ENCODE measurements around the gene FAM161B. TPM values are rescaled to one million over a fixed set of nuclear protein-coding genes. Genes with fewer than 3 reads are reported as not detected.
"Not testable (repeated sequence)": the region's sequence is repeated elsewhere in the genome, so short reads cannot be mapped to it uniquely, and the experiment has no call there.

Gene FAM161B
- total and polyA plus RNA-seq, 3 experiments from 2014 or later = 1.7 to 3.3 (median 2.1) TPM

- no peaks in the 10 kb centered on the region for H3K9me3 ChIP-seq (ENCODE audit: low read length)
- ChIA-PET CTCF (interaction anchor here (0.8 kb wide), 1 partner anchor 8 kb away, joined by 3 read pairs; no protein-coding TSS in a partner anchor), POLR2A (interaction anchor here (0.6 kb wide), 1 partner anchor 14 kb away, joined by 5 read pairs; no protein-coding TSS in a partner anchor)
- no peak overlapping the region for H3K27ac ChIP-seq (ENCODE audit: low read depth, low read length)
- no peaks in the 10 kb centered on the region for H3K27me3 ChIP-seq (ENCODE audit: insufficient read depth, low read length, poor library complexity, severe bottlenecking)
- H3K27ac Mint-ChIP-seq = no peak overlapping the region
- no peaks in the 10 kb centered on the region for H3K27me3 Mint-ChIP-seq
- H3K4me3 Mint-ChIP-seq = no peak overlapping the region
- peaks cover 3 to 30% (median 20%) of the 10 kb centered on the region in 3 donors for H3K36me3 Mint-ChIP-seq
- peaks cover 0 to 5% (median 0%) of the 10 kb centered on the region in 3 donors for H3K4me1 Mint-ChIP-seq
- H3K4me1 ChIP-seq (ENCODE audit: insufficient read depth, low read length) = no peaks in the 10 kb centered on the region
- H3K4me3 ChIP-seq (ENCODE audit: low read length) = no peak overlapping the region
- no peaks in the 10 kb centered on the region for H3K9me3 Mint-ChIP-seq
- DNase-seq = no peak
- H3K36me3 ChIP-seq (ENCODE audit: insufficient read depth, low read length) = no peaks in the 10 kb centered on the region
Measured at GRCh38 chr14:73991092-73991491, 41.2 kb upstream of the FAM161B start.

GRCh38 chr14:73988656-73989055 is 38.8 kb upstream of the FAM161B start:
- H3K4me1 ChIP-seq (ENCODE audit: insufficient read depth, low read length); H3K27me3 Mint-ChIP-seq; H3K27ac Mint-ChIP-seq; DNase-seq; H3K9me3 ChIP-seq (ENCODE audit: low read length); H3K27ac ChIP-seq (ENCODE audit: low read depth, low read length); H3K4me1 Mint-ChIP-seq; POLR2A ChIA-PET; CTCF ChIA-PET; H3K4me3 Mint-ChIP-seq; H3K27me3 ChIP-seq (ENCODE audit: insufficient read depth, low read length, poor library complexity, severe bottlenecking); H3K36me3 ChIP-seq (ENCODE audit: insufficient read depth, low read length); H3K4me3 ChIP-seq (ENCODE audit: low read length); H3K9me3 Mint-ChIP-seq: not testable (repeated sequence)
- peaks cover 9 to 34% (median 21%) of the 10 kb centered on the region in 3 donors for H3K36me3 Mint-ChIP-seq

- Mint-ChIP-seq H3K27ac (peak overlapping the region in 2 of 8 donors; percentile 6 to 50), H3K4me1 (no peaks in the 10 kb centered on the region), H3K36me3 (peaks cover 9 to 35% (median 21%) of the 10 kb centered on the region in 3 donors), H3K9me3 (no peaks in the 10 kb centered on the region), H3K4me3 (no peak overlapping the region), H3K27me3 (no peaks in the 10 kb centered on the region)
- Histone ChIP-seq H3K4me1 (ENCODE audit: insufficient read depth, low read length) (no peaks in the 10 kb centered on the region), H3K9me3 (ENCODE audit: low read length) (no peaks in the 10 kb centered on the region), H3K4me3 (ENCODE audit: low read length) (no peak overlapping the region), H3K36me3 (ENCODE audit: insufficient read depth, low read length) (no peaks in the 10 kb centered on the region), H3K27ac (ENCODE audit: low read depth, low read length) (no peak overlapping the region), H3K27me3 (ENCODE audit: insufficient read depth, low read length, poor library complexity, severe bottlenecking) (no peaks in the 10 kb centered on the region)
- ChIA-PET POLR2A (no interaction called here), CTCF (interaction anchor here (0.8 kb wide), 1 partner anchor 49 kb away, joined by 4 read pairs; no protein-coding TSS in a partner anchor)
- no peak for DNase-seq
Measured at GRCh38 chr14:73988065-73988464, 38.2 kb upstream of the FAM161B start.

GRCh38 chr14:73977896-73978295 is 28.0 kb upstream of the FAM161B start:
- no peaks in the 10 kb centered on the region for H3K27me3 ChIP-seq (ENCODE audit: insufficient read depth, low read length, poor library complexity, severe bottlenecking)
- ChIA-PET POLR2A (no interaction called here), CTCF (no interaction called here)
- Mint-ChIP-seq H3K27me3 (no peaks in the 10 kb centered on the region), H3K36me3 (peaks cover 0 to 43% (median 8%) of the 10 kb centered on the region in 3 donors), H3K27ac (no peak overlapping the region), H3K4me3 (no peak overlapping the region), H3K9me3 (no peaks in the 10 kb centered on the region), H3K4me1 (no peaks in the 10 kb centered on the region)
- H3K4me3 ChIP-seq (ENCODE audit: low read length) = no peak overlapping the region
- H3K9me3 ChIP-seq (ENCODE audit: low read length) = no peaks in the 10 kb centered on the region
- no peak for DNase-seq
- H3K36me3 ChIP-seq (ENCODE audit: insufficient read depth, low read length) = no peaks in the 10 kb centered on the region
- no peak overlapping the region for H3K27ac ChIP-seq (ENCODE audit: low read depth, low read length)
- H3K4me1 ChIP-seq (ENCODE audit: insufficient read depth, low read length) = no peaks in the 10 kb centered on the region

- Histone ChIP-seq H3K4me3 (ENCODE audit: low read length) (no peak overlapping the region), H3K4me1 (ENCODE audit: insufficient read depth, low read length) (no peaks in the 10 kb centered on the region), H3K27me3 (ENCODE audit: insufficient read depth, low read length, poor library complexity, severe bottlenecking) (no peaks in the 10 kb centered on the region), H3K36me3 (ENCODE audit: insufficient read depth, low read length) (no peaks in the 10 kb centered on the region), H3K9me3 (ENCODE audit: low read length) (no peaks in the 10 kb centered on the region), H3K27ac (ENCODE audit: low read depth, low read length) (no peak overlapping the region)
- Mint-ChIP-seq H3K27me3 (no peaks in the 10 kb centered on the region), H3K4me1 (no peaks in the 10 kb centered on the region), H3K36me3 (peaks cover 0 to 54% (median 12%) of the 10 kb centered on the region in 3 donors), H3K9me3 (no peaks in the 10 kb centered on the region), H3K4me3 (no peak overlapping the region), H3K27ac (no peak overlapping the region)
- no peak for DNase-seq
- POLR2A ChIA-PET = interaction anchor here (0.6 to 0.7 kb wide), 2 partner anchors 15 to 28 kb away, joined by 3 to 5 read pairs; no protein-coding TSS in a partner anchor
- CTCF ChIA-PET = no interaction called here
Measured at GRCh38 chr14:73976125-73976524, 26.2 kb upstream of the FAM161B start.

- no peak overlapping the region for H3K4me3 Mint-ChIP-seq
- H3K36me3 Mint-ChIP-seq = peaks cover 0 to 68% (median 8%) of the 10 kb centered on the region in 3 donors
- no peak for DNase-seq
- Histone ChIP-seq H3K9me3 (ENCODE audit: low read length) (no peaks in the 10 kb centered on the region), H3K4me3 (ENCODE audit: low read length) (no peak overlapping the region), H3K27me3 (ENCODE audit: insufficient read depth, low read length, poor library complexity, severe bottlenecking) (no peaks in the 10 kb centered on the region), H3K36me3 (ENCODE audit: insufficient read depth, low read length) (no peaks in the 10 kb centered on the region), H3K27ac (ENCODE audit: low read depth, low read length) (no peak overlapping the region), H3K4me1 (ENCODE audit: insufficient read depth, low read length) (no peaks in the 10 kb centered on the region)
- no peaks in the 10 kb centered on the region for H3K27me3 Mint-ChIP-seq
- ChIA-PET POLR2A (no interaction called here), CTCF (no interaction called here)
- no peaks in the 10 kb centered on the region for H3K9me3 Mint-ChIP-seq
- no peak overlapping the region for H3K27ac Mint-ChIP-seq
- no peaks in the 10 kb centered on the region for H3K4me1 Mint-ChIP-seq
Measured at GRCh38 chr14:73973497-73973896, 23.6 kb upstream of the FAM161B start.

- no peaks in the 10 kb centered on the region for H3K27me3 Mint-ChIP-seq
- H3K9me3 ChIP-seq (ENCODE audit: low read length) = no peaks in the 10 kb centered on the region
Measured at GRCh38 chr14:73968885-73969284, 19.0 kb upstream of the FAM161B start.

GRCh38 chr14:73965216-73965615 is 15.3 kb upstream of the FAM161B start:
- Mint-ChIP-seq H3K4me3 (no peak overlapping the region), H3K9me3 (no peaks in the 10 kb centered on the region), H3K36me3 (peaks cover 0 to 78% (median 11%) of the 10 kb centered on the region in 3 donors), H3K27me3 (no peaks in the 10 kb centered on the region), H3K4me1 (peaks cover 0 to 1% (median 0%) of the 10 kb centered on the region in 3 donors), H3K27ac (peak overlapping the region in 4 of 8 donors; percentile 8 to 87 (median 73))
- Histone ChIP-seq H3K27me3 (ENCODE audit: insufficient read depth, low read length, poor library complexity, severe bottlenecking) (no peaks in the 10 kb centered on the region), H3K4me1 (ENCODE audit: insufficient read depth, low read length) (no peaks in the 10 kb centered on the region), H3K27ac (ENCODE audit: low read depth, low read length) (no peak overlapping the region), H3K36me3 (ENCODE audit: insufficient read depth, low read length) (peaks cover 14% of the 10 kb centered on the region), H3K4me3 (ENCODE audit: low read length) (no peak overlapping the region), H3K9me3 (ENCODE audit: low read length) (no peaks in the 10 kb centered on the region)
- CTCF ChIA-PET = no interaction called here
- DNase-seq = no peak
- POLR2A ChIA-PET = no interaction called here

More at GRCh38 chr14:73968885-73969284, 19.0 kb upstream of the FAM161B start:
- Mint-ChIP-seq H3K4me3 (no peak overlapping the region), H3K27ac (peak overlapping the region in 3 of 8 donors; percentile 25 to 91 (median 52)), H3K36me3 (peaks cover 0 to 70% (median 5%) of the 10 kb centered on the region in 3 donors), H3K9me3 (no peaks in the 10 kb centered on the region), H3K4me1 (peaks cover 0 to 1% (median 0%) of the 10 kb centered on the region in 3 donors)
- Histone ChIP-seq H3K36me3 (ENCODE audit: insufficient read depth, low read length) (no peaks in the 10 kb centered on the region), H3K27ac (ENCODE audit: low read depth, low read length) (no peak overlapping the region), H3K4me3 (ENCODE audit: low read length) (no peak overlapping the region), H3K27me3 (ENCODE audit: insufficient read depth, low read length, poor library complexity, severe bottlenecking) (no peaks in the 10 kb centered on the region), H3K4me1 (ENCODE audit: insufficient read depth, low read length) (no peaks in the 10 kb centered on the region)
- DNase-seq = no peak
- ChIA-PET POLR2A (no interaction called here), CTCF (no interaction called here)
